GM12878 (cell line): ENCODE data around the gene CNTN3. TPM values are rescaled to one million over a fixed set of nuclear protein-coding genes. Genes with fewer than 3 reads are reported as not detected.

Experiments used
- ATAC-seq: fragments of 200-7000 bp; cut with Tn5 transposase; 3 replicates; pipeline ENCODE4 v1.9.1; 2020; ENCODE audit warnings: mild to moderate bottlenecking, moderate library complexity
- BruUV-seq: library from RNA; stranded (reverse); fragments of 400-500 nt; replicated peaks from 2 replicates; lab custom pipeline; 2021; lab: Mats Ljungman, UMichigan
- CTCF ChIA-PET: fragments of 300-600 bp; sonication (Branson Sonifier 250); formaldehyde crosslinking; extraction: SDS; loops from one replicate; lab custom pipeline; 2021; ENCODE audit warnings: inconsistent platforms; lab: Yijun Ruan, JAX
- POLR2A ChIA-PET: fragments of 350-600 bp; formaldehyde crosslinking; extraction: SDS; loops from one replicate; lab custom pipeline; 2021; ENCODE audit warnings: inconsistent platforms; lab: Charles Lee
- RAD21 ChIA-PET: fragments of 300-600 bp; sonication (Branson Sonifier 250); formaldehyde crosslinking; loops from one replicate; lab custom pipeline; 2023; ENCODE audit warnings: antibody characterized with exemption; ENCODE audit not compliant: unreplicated experiment; lab: Charles Lee
- SMC1A ChIA-PET: fragments of 300-600 bp; sonication (Branson Sonifier 250); formaldehyde crosslinking; loops from one replicate; lab custom pipeline; 2023; ENCODE audit not compliant: unreplicated experiment, uncharacterized antibody; lab: Charles Lee
- DNase-seq: peaks from one replicate; pipeline ENCODE4 v3.0.0-alpha.2; 2011; ENCODE audit warnings: low read depth, low spot score
- FAIRE-seq: peaks from 3 replicates; lab custom pipeline; 2011; peaks lifted over from hg19 to GRCh38; lab: Jason Lieb, UNC
- H2AFZ ChIP-seq: 2 replicates; pipeline ENCODE4 v1.6.0; 2011; ENCODE audit warnings: low read depth, low read length, control low read depth; ENCODE audit not compliant: control insufficient read depth
- H3K27ac ChIP-seq: 2 replicates; pipeline ENCODE4 v1.5.1; 2011; ENCODE audit warnings: control low read depth; ENCODE audit not compliant: control insufficient read depth, insufficient read depth
- H3K27me3 ChIP-seq, 2 experiments: replicated peaks in 1 of 2; 2 replicates each; pipeline versions ENCODE4 v1.6.0 to v1.6.1; 2011; ENCODE audit warnings: low read length in 1 of 2; ENCODE audit not compliant: control insufficient read depth in 2 of 2, insufficient read depth in 2 of 2
- H3K36me3 ChIP-seq, 2 experiments: 2 replicates each; pipeline ENCODE4 v1.5.1; 2011; ENCODE audit warnings: low read length in 1 of 2; ENCODE audit not compliant: control insufficient read depth in 2 of 2, insufficient read depth in 2 of 2
- H3K4me1 ChIP-seq: 2 replicates; pipeline ENCODE4 v1.6.1; 2011; ENCODE audit warnings: mild to moderate bottlenecking, low read length, moderate library complexity, mixed read lengths; ENCODE audit not compliant: control insufficient read depth, insufficient read depth
- H3K4me2 ChIP-seq: 2 replicates; pipeline ENCODE4 v1.6.0; 2011; ENCODE audit warnings: control low read depth; ENCODE audit not compliant: control insufficient read depth, insufficient read depth
- H3K4me3 ChIP-seq: fragments of 200-600 bp; sonication (generic); 2 replicates; pipeline ENCODE4 v1.5.1; 2016
- H3K79me2 ChIP-seq: 2 replicates; pipeline ENCODE4 v1.6.0; 2011; ENCODE audit warnings: low read length; ENCODE audit not compliant: control insufficient read depth, insufficient read depth
- H3K9ac ChIP-seq: 2 replicates; pipeline ENCODE4 v1.8.0; 2011; ENCODE audit warnings: low read length, control low read depth, mixed read lengths; ENCODE audit not compliant: control insufficient read depth, insufficient read depth
- H3K9me3 ChIP-seq: replicated peaks from 3 replicates; pipeline ENCODE4 v1.5.1; 2011; ENCODE audit warnings: mild to moderate bottlenecking, low read length; ENCODE audit not compliant: control insufficient read depth, insufficient read depth
- H4K20me1 ChIP-seq: 2 replicates; pipeline ENCODE4 v1.6.0; 2011; ENCODE audit not compliant: control insufficient read depth, insufficient read depth
- CREB1 ChIP-seq: IDR thresholded peaks from 2 replicates; pipeline ENCODE4 v1.6.1; 2012; ENCODE audit warnings: low read depth, mild to moderate bottlenecking, inconsistent platforms
- EP300 ChIP-seq, 2 experiments: fragments of 150-350 bp in 1 of 2; IDR thresholded peaks; 2 replicates each; pipeline ENCODE4 v1.6.1; 2011 to 2012; ENCODE audit warnings: low read depth in 2 of 2, low read length in 2 of 2, borderline replicate concordance in 1 of 2, improper control_type of control experiment in 1 of 2, inconsistent platforms in 1 of 2; ENCODE audit not compliant: control insufficient read depth in 1 of 2
- MYB ChIP-seq: fragments of 150-350 bp; IDR thresholded peaks from 2 replicates; pipeline ENCODE4 v1.6.1; 2014; ENCODE audit warnings: mild to moderate bottlenecking, low read depth, low read length, borderline replicate concordance
- NFYA ChIP-seq: IDR thresholded peaks from 2 replicates; pipeline ENCODE4 v1.6.1; 2011; ENCODE audit warnings: low read depth, mild to moderate bottlenecking, low read length, improper control_type of control experiment, borderline replicate concordance
- PBX3 ChIP-seq: IDR thresholded peaks from 2 replicates; pipeline ENCODE4 v1.6.1; 2011; ENCODE audit warnings: mild to moderate bottlenecking, low read depth, low read length, moderate library complexity; ENCODE audit not compliant: insufficient replicate concordance
- PRDM15 ChIP-seq: fragments of 450-650 bp; formaldehyde crosslinking; IDR thresholded peaks from 2 replicates; pipeline ENCODE4 v1.4.0; 2020; ENCODE audit warnings: mild to moderate bottlenecking, moderate library complexity
- RUNX3 ChIP-seq: IDR thresholded peaks from 2 replicates; pipeline ENCODE4 v1.6.1; 2012; ENCODE audit warnings: low read length, inconsistent platforms
- SIN3A ChIP-seq: IDR thresholded peaks from 2 replicates; pipeline ENCODE4 v1.6.1; 2012; ENCODE audit warnings: low read depth, low read length, improper control_type of control experiment
- SMAD1 ChIP-seq: fragments of 450-650 bp; IDR thresholded peaks from 2 replicates; pipeline ENCODE4 v1.6.1; 2018; ENCODE audit warnings: mild to moderate bottlenecking, low read depth; ENCODE audit not compliant: partially characterized antibody
- SMC3 ChIP-seq: IDR thresholded peaks from 2 replicates; pipeline ENCODE4 v1.6.1; 2011; ENCODE audit warnings: low read length, improper control_type of control experiment, borderline replicate concordance
- SUZ12 ChIP-seq: fragments of 200-600 bp; sonication (generic); IDR thresholded peaks from one replicate; pipeline ENCODE4 v1.6.1; 2018; ENCODE audit warnings: antibody characterized with exemption, mild to moderate bottlenecking; ENCODE audit not compliant: unreplicated experiment
- TCF7 ChIP-seq: IDR thresholded peaks from 2 replicates; pipeline ENCODE4 v1.6.1; 2014; ENCODE audit warnings: antibody characterized with exemption, borderline replicate concordance
- USF1 ChIP-seq: IDR thresholded peaks from 2 replicates; pipeline ENCODE4 v1.6.1; 2011; ENCODE audit warnings: borderline replicate concordance, low read depth, mild to moderate bottlenecking, moderate library complexity, mixed read lengths, low read length; ENCODE audit not compliant: insufficient read depth; ENCODE audit errors: extremely low read length
- WGBS: methylation state at CpG from one replicate; pipeline ENCODE4 v1.1.6; 2016; ENCODE audit warnings: low lambda C conversion rate; ENCODE audit not compliant: insufficient replicate concordance, insufficient coverage; ENCODE audit errors: missing lambda C conversion rate; 5-methylcytosine and 5-hydroxymethylcytosine counted together
- in situ Hi-C: fragments of 300-500 bp; cut with MboI; formaldehyde crosslinking; loops from 9 replicates; pipeline ENCODE4 v1.14.3; 2018; ENCODE audit warnings: mixed read lengths
- intact Hi-C: fragments of 100-400 bp; cut with micrococcal nuclease; formaldehyde crosslinking; loops from one replicate; pipeline ENCODE4 v1.14.2; 2022; ENCODE audit not compliant: unreplicated experiment
- polyA plus RNA-seq, 11 experiments: library from polyadenylated mRNA; depleted of rRNA in 4 of 11; unstranded in 6 of 11; stranded (reverse) in 5 of 11; fragments of >200 nt; fragmentation: Nextera tagmentation in 4 of 11; fragmentation: Illumina TruSeq in 1 of 11; extraction: Ambion mirVana in 4 of 11; extraction: Trizol in 1 of 11; gene quantifications; 1 replicate in 1 of 11; 2 replicates in 10 of 11; pipeline versions ENCODE4 v1.2.1 to v1.2.3, GENCODE V29; 2011 to 2016; ENCODE audit warnings: inconsistent platforms in 2 of 11, missing spikeins in 2 of 11, low read depth in 1 of 11
- total RNA-seq, 4 experiments: library from RNA; depleted of rRNA in 3 of 4; stranded (reverse); fragments of >200 nt in 3 of 4; fragmentation: Illumina TruSeq in 1 of 4; extraction: Trizol in 1 of 4; gene quantifications; 2 replicates each; pipeline versions ENCODE4 v1.2.1 to v1.2.3, GENCODE V29; 2013 to 2021

Gene CNTN3
- total and polyA plus RNA-seq, 10 of the 15 experiments (the other 5 are each of a cell fraction or from before 2014, with no cell fraction given), result 0.14 TPM; not detected in 9

GRCh38 chr3:74606996-74607395, 7.5 kb downstream of the CNTN3 start:
- Histone ChIP-seq H2AFZ (no peak overlapping the region), H3K27ac (no peak overlapping the region), H3K36me3 (no peaks in the 10 kb centered on the region), H3K4me2 (no peak overlapping the region), H3K27me3 (no peaks in the 10 kb centered on the region), H3K9me3 (no peaks in the 10 kb centered on the region), H3K4me3 (no peak overlapping the region), H3K4me1 (no peaks in the 10 kb centered on the region), H3K79me2 (no peaks in the 10 kb centered on the region), H3K9ac (no peak overlapping the region), H4K20me1 (no peaks in the 10 kb centered on the region)
- no peak for ATAC-seq
- intact Hi-C loops (no loop called here), in situ Hi-C loops (no loop called here)
- no peak for DNase-seq
- RAD21 ChIA-PET, result no interaction called here
- WGBS, result 40% methylated on average over 7 of the region's 7 CpGs
- TF ChIP-seq PRDM15 (CRISPR knock-in tag) (no peak), TCF7 (no peak), CREB1 (no peak), EP300 (IDR thresholded peaks at IDR 0.05; ENCODE audit: borderline replicate concordance in 1 of 2, control insufficient read depth in 1 of 2, low read depth in 2 of 2, low read length in 2 of 2) (no peak), USF1 (no peak), SIN3A (no peak), SMAD1 (no peak), PBX3 (no peak), MYB (no peak), RUNX3 (no peak), SMC3 (no peak), NFYA (no peak), SUZ12 (no peak)
- POLR2A ChIA-PET, result no interaction called here
- BruUV-seq, result no TSS peak
- CTCF ChIA-PET, result no interaction called here
- SMC1A ChIA-PET, result no interaction called here
- FAIRE-seq, result no peak
